IMR-90 (cell line): ENCODE measurements around the gene CD70. TPM values are rescaled to one million over a fixed set of nuclear protein-coding genes. Genes with fewer than 3 reads are reported as not detected.
"Not testable (repeated sequence)": the region's sequence is repeated elsewhere in the genome, so short reads cannot be mapped to it uniquely, and the experiment has no call there.

Experiments
- ATAC-seq: fragments of 200-7000 bp; cut with Tn5 transposase; 2 replicates; pipeline ENCODE4 v1.9.1; 2020; ENCODE audit warnings: low read depth, mild to moderate bottlenecking, moderate library complexity
- BruUV-seq: library from RNA; stranded (reverse); fragments of 400-500 nt; replicated peaks from 2 replicates; lab custom pipeline; 2021; lab: Mats Ljungman, UMichigan
- CTCF ChIA-PET: fragments of 300-600 bp; formaldehyde crosslinking; extraction: SDS; loops from one replicate; lab custom pipeline; 2021; ENCODE audit warnings: antibody characterized with exemption; lab: Yijun Ruan, JAX
- POLR2A ChIA-PET: fragments of 300-600 bp; sonication (Branson Sonifier 250); formaldehyde crosslinking; loops from one replicate; lab custom pipeline; 2022; ENCODE audit warnings: antibody characterized with exemption; ENCODE audit not compliant: unreplicated experiment; lab: Charles Lee
- DNase-seq: peaks from one replicate; pipeline ENCODE4 v3.0.0; 2013
- H2AFZ ChIP-seq: replicated peaks from 2 replicates; pipeline ENCODE3; 2013; ENCODE audit warnings: low read length, mild to moderate bottlenecking; ENCODE audit not compliant: poor library complexity
- H2AK5ac ChIP-seq: 2 replicates; pipeline ENCODE4 v1.6.1; 2013; ENCODE audit warnings: low read depth, low read length, inconsistent platforms
- H2AK9ac ChIP-seq: replicated peaks from 2 replicates; pipeline ENCODE3; 2013; ENCODE audit warnings: mild to moderate bottlenecking, low read depth, low read length, moderate library complexity; ENCODE audit not compliant: poor library complexity
- H2BK120ac ChIP-seq: 2 replicates; pipeline ENCODE4 v1.6.1; 2013; ENCODE audit warnings: low read depth, low read length, inconsistent platforms
- H2BK15ac ChIP-seq: 3 replicates; pipeline ENCODE4 v1.6.1; 2013; ENCODE audit warnings: low read depth, low read length, inconsistent platforms
- H2BK20ac ChIP-seq: 2 replicates; pipeline ENCODE4 v1.6.1; 2013; ENCODE audit warnings: low read depth, mild to moderate bottlenecking, inconsistent platforms, low read length, moderate library complexity
- H2BK5ac ChIP-seq: 2 replicates; pipeline ENCODE4 v1.6.1; 2013; ENCODE audit warnings: mild to moderate bottlenecking, low read depth, low read length, inconsistent platforms; ENCODE audit not compliant: poor library complexity, severe bottlenecking
- H3K14ac ChIP-seq: replicated peaks from 2 replicates; pipeline ENCODE4 v1.6.1; 2013; ENCODE audit warnings: low read depth, low read length, inconsistent platforms
- H3K18ac ChIP-seq: 2 replicates; pipeline ENCODE4 v1.6.1; 2013; ENCODE audit warnings: low read depth, low read length, control low read depth
- H3K23ac ChIP-seq: 2 replicates; pipeline ENCODE4 v1.6.1; 2013; ENCODE audit warnings: low read depth, low read length, inconsistent platforms
- H3K27ac ChIP-seq: 2 replicates; pipeline ENCODE4 v1.5.1; 2013; ENCODE audit warnings: mild to moderate bottlenecking, control low read depth, low read length; ENCODE audit not compliant: insufficient read depth
- H3K27me3 ChIP-seq: 2 replicates; pipeline ENCODE4 v1.6.1; 2013; ENCODE audit warnings: low read length; ENCODE audit not compliant: control insufficient read depth, insufficient read depth
- H3K36me3 ChIP-seq: 2 replicates; pipeline ENCODE4 v1.6.1; 2013; ENCODE audit warnings: low read length, mixed read lengths; ENCODE audit not compliant: control insufficient read depth, insufficient read depth
- H3K4ac ChIP-seq: 2 replicates; pipeline ENCODE4 v1.6.1; 2013; ENCODE audit warnings: low read depth, low read length, inconsistent platforms
- H3K4me1 ChIP-seq: 2 replicates; pipeline ENCODE4 v1.6.1; 2013; ENCODE audit warnings: low read length, mixed read lengths; ENCODE audit not compliant: control insufficient read depth, insufficient read depth
- H3K4me2 ChIP-seq: 2 replicates; pipeline ENCODE4 v1.6.1; 2013; ENCODE audit warnings: low read depth, mild to moderate bottlenecking, control low read depth, low read length, moderate library complexity
- H3K4me3 ChIP-seq: 2 replicates; pipeline ENCODE4 v1.5.1; 2013; ENCODE audit warnings: low read depth, mild to moderate bottlenecking, control low read depth, low read length, moderate library complexity; ENCODE audit not compliant: insufficient read depth
- H3K56ac ChIP-seq: 2 replicates; pipeline ENCODE4 v1.6.1; 2013; ENCODE audit warnings: low read length, inconsistent platforms; ENCODE audit not compliant: insufficient read depth; ENCODE audit errors: extremely low read depth
- H3K79me1 ChIP-seq, 2 experiments: 2 replicates each; pipeline ENCODE4 v1.6.1; 2013; ENCODE audit warnings: low read length in 2 of 2, inconsistent platforms in 1 of 2, low read depth in 1 of 2
- H3K9ac ChIP-seq: 2 replicates; pipeline ENCODE4 v1.6.1; 2013; ENCODE audit warnings: low read depth, low read length, control low read depth
- H3K9me1 ChIP-seq: 2 replicates; pipeline ENCODE4 v1.6.1; 2013; ENCODE audit warnings: low read length, inconsistent platforms; ENCODE audit not compliant: insufficient read depth
- H3K9me3 ChIP-seq: 2 replicates; pipeline ENCODE4 v1.6.1; 2013; ENCODE audit warnings: low read length; ENCODE audit not compliant: control insufficient read depth, insufficient read depth
- H4K20me1 ChIP-seq: 2 replicates; pipeline ENCODE4 v1.6.1; 2013; ENCODE audit warnings: low read length, inconsistent platforms; ENCODE audit not compliant: insufficient read depth
- H4K5ac ChIP-seq: 2 replicates; pipeline ENCODE4 v1.6.1; 2013; ENCODE audit warnings: mild to moderate bottlenecking, low read depth, low read length, control low read depth
- H4K8ac ChIP-seq, 2 experiments: 2 replicates each; pipeline ENCODE4 v1.6.1; 2013; ENCODE audit warnings: low read depth in 2 of 2, low read length in 2 of 2, control low read depth in 1 of 2, inconsistent platforms in 1 of 2
- H4K91ac ChIP-seq: 2 replicates; pipeline ENCODE4 v1.6.1; 2013; ENCODE audit warnings: low read depth, low read length, inconsistent platforms; ENCODE audit not compliant: insufficient read depth
- BHLHE40 ChIP-seq: fragments of 150-350 bp; IDR thresholded peaks from 2 replicates; pipeline ENCODE4 v1.6.1; 2016; ENCODE audit warnings: mild to moderate bottlenecking, low read depth, low read length
- CHD1 ChIP-seq: IDR thresholded peaks from 2 replicates; pipeline ENCODE4 v1.6.1; 2012; ENCODE audit warnings: low read depth, low read length, improper control_type of control experiment
- MAFK ChIP-seq: IDR thresholded peaks from 2 replicates; pipeline ENCODE4 v1.6.1; 2012; ENCODE audit warnings: low read depth, low read length, improper control_type of control experiment
- POLR2A ChIP-seq: IDR thresholded peaks from 2 replicates; pipeline ENCODE4 v1.6.1; 2012; ENCODE audit warnings: mild to moderate bottlenecking, low read depth, low read length
- USF2 ChIP-seq: fragments of 150-350 bp; IDR thresholded peaks from 2 replicates; pipeline ENCODE4 v1.6.1; 2017; ENCODE audit warnings: mild to moderate bottlenecking, antibody characterized with exemption, low read length, low read depth
- WGBS, 2 experiments: methylation state at CpG; one replicate each; pipeline versions ENCODE4 v1.1.5 to v1.1.7; 2013; ENCODE audit warnings: missing lambda C conversion rate in 2 of 2; ENCODE audit not compliant: insufficient read length in 1 of 2; ENCODE audit errors: extremely low coverage in 2 of 2; 5-methylcytosine and 5-hydroxymethylcytosine counted together
- dilution Hi-C: fragments of 300-500 bp; cut with HindIII; formaldehyde crosslinking; loops from one replicate; pipeline ENCODE4 v1.14.3; 2018; ENCODE audit warnings: low sequenced_read_pairs; ENCODE audit not compliant: unreplicated experiment
- in situ Hi-C: fragments of 300-500 bp; cut with MboI; formaldehyde crosslinking; loops from 3 replicates; pipeline ENCODE4 v1.14.3; 2019; ENCODE audit warnings: low sequenced_read_pairs, inconsistent platforms, mixed read lengths
- intact Hi-C: fragments of 100-400 bp; cut with micrococcal nuclease; formaldehyde crosslinking; loops from 2 replicates; pipeline ENCODE4 v1.10.0; 2022
- polyA plus RNA-seq, 3 experiments: library from polyadenylated mRNA; depleted of rRNA; stranded (reverse); fragments of >200 nt; gene quantifications; 2 replicates each; pipeline ENCODE4 v1.2.3, GENCODE V29; 2012; ENCODE audit warnings: low replicate concordance in 1 of 3
- total RNA-seq: library from RNA; depleted of rRNA; stranded (reverse); fragments of >200 nt; gene quantifications from 2 replicates; pipeline ENCODE4 v1.2.3, GENCODE V29; 2012

Gene CD70
- total and polyA plus RNA-seq, 2 of the 4 experiments (the other 2 are of a cell fraction), result not detected

GRCh38 chr19:6551091-6551490 is 39.9 kb downstream of the CD70 start (continued):
- TF ChIP-seq MAFK, result no peak
- no peak for TF ChIP-seq CHD1
- no peak for TF ChIP-seq BHLHE40
- no peak for TF ChIP-seq USF2
- TF ChIP-seq POLR2A, result no peak

- WGBS, 2 experiments, result 33% methylated on average over 1 of the region's 6 CpGs; no CpG with 5 or more reads in 1 of the 2 experiments
- H3K27me3 ChIP-seq, intact Hi-C loops, dilution Hi-C loops, H3K4me1 ChIP-seq, H4K5ac ChIP-seq, H2BK5ac ChIP-seq, POLR2A ChIA-PET, H3K9ac ChIP-seq, H2BK15ac ChIP-seq, in situ Hi-C loops, BruUV-seq, H3K56ac ChIP-seq, H2AK9ac ChIP-seq, H3K23ac ChIP-seq, H3K14ac ChIP-seq, H3K4ac ChIP-seq, H4K8ac ChIP-seq, H3K18ac ChIP-seq, H2AFZ ChIP-seq, H3K79me1 ChIP-seq, H2BK20ac ChIP-seq, H3K4me3 ChIP-seq, H2AK5ac ChIP-seq, H3K36me3 ChIP-seq, H2BK120ac ChIP-seq, H4K20me1 ChIP-seq, H3K9me1 ChIP-seq, CTCF ChIA-PET, H4K91ac ChIP-seq, DNase-seq, H3K27ac ChIP-seq, ATAC-seq, H3K4me2 ChIP-seq, H3K9me3 ChIP-seq: not testable (repeated sequence)
Observed at GRCh38 chr19:6550679-6551078, 40.3 kb downstream of the CD70 start.
